H7 (cell line): ENCODE measurements around the gene NOBOX. TPM values are rescaled to one million over a fixed set of nuclear protein-coding genes. Genes with fewer than 3 reads are reported as not detected.
"Not testable (repeated sequence)": the region's sequence is repeated elsewhere in the genome, so short reads cannot be mapped to it uniquely, and the experiment has no call there.

Experiments used
- DNase-seq: peaks from one replicate; pipeline ENCODE4 v3.0.0; 2012
- H3K27me3 ChIP-seq: 2 replicates; pipeline ENCODE4 v1.6.0; 2011; ENCODE audit warnings: mild to moderate bottlenecking, low read length; ENCODE audit not compliant: control insufficient read depth, insufficient read depth
- H3K36me3 ChIP-seq: replicated peaks from 2 replicates; pipeline ENCODE4 v1.5.1; 2011; ENCODE audit warnings: low read length; ENCODE audit not compliant: control insufficient read depth, insufficient read depth
- H3K4me3 ChIP-seq: 2 replicates; pipeline ENCODE4 v1.5.1; 2011; ENCODE audit warnings: low read depth, mild to moderate bottlenecking, control low read depth, low read length, moderate library complexity; ENCODE audit not compliant: insufficient read depth
- total RNA-seq: library from RNA; depleted of rRNA; stranded (reverse); fragments of >200 nt; shearing (Covaris generic); gene quantifications from 2 replicates; pipeline ENCODE4 v1.2.3, GENCODE V29; 2014; rRNA removed

NOBOX gene
- total RNA-seq, 1 experiment from 2014 or later, result not detected

DNA sequence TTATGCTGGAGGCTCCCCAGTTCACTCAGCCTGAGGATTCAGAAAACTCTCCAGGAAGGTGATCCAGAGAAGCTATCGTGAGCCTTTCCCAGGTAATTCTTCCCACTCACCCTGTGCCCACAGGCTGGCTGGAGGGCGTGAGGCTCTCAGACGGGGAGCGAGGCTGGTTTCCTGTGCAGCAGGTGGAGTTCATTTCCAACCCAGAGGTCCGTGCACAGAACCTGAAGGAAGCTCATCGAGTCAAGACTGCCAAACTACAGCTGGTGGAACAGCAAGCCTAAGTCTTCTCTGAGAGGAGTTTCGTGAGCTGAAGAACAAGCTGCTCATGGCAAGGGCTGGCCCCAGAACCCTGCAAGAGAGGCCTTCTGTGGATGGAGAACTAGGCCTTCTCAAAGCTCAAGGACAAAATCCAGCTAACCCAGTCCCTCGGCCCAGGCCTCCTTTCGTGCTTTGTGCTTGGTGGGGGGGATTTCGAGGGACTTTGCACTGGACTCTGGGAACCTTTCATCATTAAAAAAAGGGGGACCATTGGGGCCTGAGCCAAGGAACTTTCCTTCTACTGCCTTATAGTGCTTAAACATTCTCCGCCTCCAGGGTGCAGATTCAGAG is 23.6 kb downstream of the NOBOX start:
- peaks cover 12% of the 10 kb centered on the region for H3K36me3 ChIP-seq
- H3K27me3 ChIP-seq, result no peaks in the 10 kb centered on the region
- H3K4me3 ChIP-seq, result no peak overlapping the region
- no peak for DNase-seq

DNA sequence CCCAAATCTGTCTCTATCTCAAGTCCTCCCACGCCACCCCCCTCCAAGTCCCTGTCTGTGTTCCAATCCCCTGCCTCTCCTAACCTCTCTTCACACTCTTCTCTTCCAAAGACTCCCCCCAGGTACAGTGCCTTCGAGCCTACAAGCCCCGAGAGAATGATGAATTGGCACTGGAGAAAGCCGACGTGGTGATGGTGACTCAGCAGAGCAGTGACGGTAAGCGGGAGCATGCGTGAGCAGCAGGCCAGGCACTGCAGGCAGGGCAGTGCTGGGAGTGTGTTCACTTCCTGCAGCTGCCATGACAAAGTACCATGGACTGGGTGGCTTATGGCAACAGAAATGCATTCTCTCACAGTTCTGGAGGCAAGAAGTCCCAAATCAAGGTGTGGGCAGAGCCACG is 24.8 kb downstream of the NOBOX start:
- Histone ChIP-seq H3K36me3 (peaks cover 14% of the 10 kb centered on the region), H3K4me3 (no peak overlapping the region), H3K27me3 (no peaks in the 10 kb centered on the region)
- DNase-seq, result no peak

DNA sequence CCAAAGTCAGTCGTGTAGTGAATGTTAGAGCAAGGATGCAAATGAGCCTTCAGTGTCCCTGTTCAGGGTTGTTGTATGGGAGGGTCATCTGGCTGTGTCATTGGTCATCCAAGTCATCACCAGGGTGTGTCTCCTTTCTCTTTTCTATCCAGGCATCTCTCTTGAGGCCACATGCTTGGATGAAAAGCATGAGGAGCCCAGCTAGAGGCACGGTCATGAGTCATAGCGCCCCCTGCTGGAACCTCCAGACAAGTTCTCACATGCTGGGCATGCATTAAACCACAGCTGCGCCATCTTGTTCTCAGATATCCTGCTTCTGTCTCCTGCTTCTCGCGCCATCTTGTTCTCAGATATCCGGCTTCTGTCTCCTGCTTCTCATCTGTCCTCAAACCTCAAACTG is 34.3 kb downstream of the NOBOX start:
- not testable (repeated sequence) for H3K4me3 ChIP-seq, H3K27me3 ChIP-seq, DNase-seq, H3K36me3 ChIP-seq

DNA sequence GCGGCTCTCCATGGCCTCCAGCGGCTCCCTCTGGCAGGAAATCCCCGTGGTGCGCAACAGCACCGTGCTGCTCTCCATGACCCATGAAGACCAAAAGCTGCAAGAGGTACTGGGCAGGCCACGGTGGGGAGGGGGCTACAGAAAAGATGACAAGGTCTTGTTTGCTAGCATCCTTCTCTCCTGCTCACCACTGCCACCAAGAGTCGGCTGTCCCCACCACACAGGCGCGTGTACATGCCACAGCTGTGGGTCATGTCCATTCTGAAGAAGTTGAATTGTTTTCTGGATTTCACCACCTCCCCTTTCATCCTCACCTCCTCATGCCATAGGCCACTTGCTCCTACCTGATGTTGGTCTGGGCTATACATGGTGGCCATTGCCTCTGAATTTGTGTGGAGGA is 36.2 kb downstream of the NOBOX start:
- H3K36me3 ChIP-seq, H3K27me3 ChIP-seq, DNase-seq, H3K4me3 ChIP-seq: not testable (repeated sequence)

DNA sequence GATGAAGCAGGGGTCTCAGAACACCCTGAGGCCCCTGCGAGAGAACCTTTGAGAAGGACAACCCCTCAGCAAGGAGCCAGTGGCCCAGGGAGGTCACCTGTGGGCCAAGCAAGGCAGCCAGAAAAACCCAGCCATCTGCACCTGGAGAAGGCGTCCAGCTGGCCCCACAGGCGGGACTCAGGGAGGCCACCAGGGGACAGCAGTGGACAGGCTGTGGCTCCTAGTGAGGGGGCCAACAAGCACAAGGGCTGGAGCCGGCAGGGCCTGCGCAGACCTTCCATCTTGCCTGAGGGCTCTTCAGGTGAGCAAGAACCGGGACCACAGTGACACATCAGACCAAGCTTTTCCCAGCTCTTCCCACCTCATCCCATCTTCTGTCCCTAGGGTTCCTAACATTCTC is 38.0 kb downstream of the NOBOX start:
- DNase-seq, H3K27me3 ChIP-seq, H3K4me3 ChIP-seq, H3K36me3 ChIP-seq: not testable (repeated sequence)

DNA sequence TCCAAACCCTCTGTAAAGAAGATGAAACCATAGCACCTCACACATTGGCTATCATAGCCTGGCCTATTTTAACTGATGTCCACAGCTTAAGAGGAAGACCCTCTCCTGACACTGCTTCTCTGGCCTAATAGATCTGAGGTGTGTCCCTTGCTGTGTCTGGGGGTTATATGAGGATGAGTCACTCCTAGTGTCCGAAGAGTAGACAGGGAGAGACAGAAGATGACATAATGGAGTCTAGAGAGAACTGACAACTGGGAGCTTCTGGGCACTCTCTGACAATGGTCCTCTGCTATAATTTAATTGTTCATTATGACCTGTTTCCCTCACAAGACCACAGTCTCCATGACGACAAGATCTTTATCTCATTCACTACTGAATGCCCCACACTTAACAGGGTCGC is 41.4 kb downstream of the NOBOX start:
- H3K4me3 ChIP-seq, H3K27me3 ChIP-seq, DNase-seq, H3K36me3 ChIP-seq: not testable (repeated sequence)

DNA sequence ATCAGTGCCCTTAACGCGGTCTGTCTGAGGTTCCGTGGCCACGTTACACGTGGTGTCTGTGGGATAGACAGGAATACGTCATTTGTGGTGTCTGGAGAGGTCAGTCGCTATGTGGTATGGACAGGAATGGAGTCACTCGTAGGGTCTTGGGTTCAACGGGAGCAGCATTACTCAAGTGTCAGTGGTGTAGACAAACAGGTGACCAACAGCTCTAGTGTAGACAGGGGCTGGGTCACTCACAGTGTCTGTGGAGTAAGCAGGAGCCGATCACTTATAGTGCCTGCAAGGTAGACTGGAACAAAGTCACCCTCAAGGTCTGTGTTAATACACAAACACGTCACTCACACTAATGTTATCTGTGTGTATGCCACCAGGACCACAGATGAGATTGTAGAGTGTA is 46.6 kb downstream of the NOBOX start:
- not testable (repeated sequence) for H3K36me3 ChIP-seq, H3K4me3 ChIP-seq, H3K27me3 ChIP-seq, DNase-seq

DNA sequence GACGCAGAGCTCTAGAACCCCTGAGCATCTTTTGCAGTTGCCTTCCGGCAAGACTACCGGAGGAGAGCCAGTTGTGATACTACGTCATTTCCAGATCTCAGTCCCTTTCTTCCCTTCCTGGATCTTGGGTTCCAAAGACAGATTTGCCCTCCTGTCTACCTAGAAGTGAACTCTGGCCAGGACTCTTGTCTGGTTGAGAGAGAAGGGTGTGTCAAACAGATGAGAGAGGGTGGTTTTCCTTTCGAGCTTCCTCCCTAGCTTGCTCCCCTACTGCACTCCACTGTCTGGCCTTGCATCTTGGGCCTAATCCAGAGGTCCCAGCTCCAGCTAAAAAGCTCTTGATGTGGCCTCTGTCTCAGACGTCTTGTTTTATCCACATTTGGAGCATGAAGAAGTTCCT is 47.3 kb downstream of the NOBOX start:
- not testable (repeated sequence) for H3K36me3 ChIP-seq, H3K27me3 ChIP-seq, H3K4me3 ChIP-seq, DNase-seq

DNA sequence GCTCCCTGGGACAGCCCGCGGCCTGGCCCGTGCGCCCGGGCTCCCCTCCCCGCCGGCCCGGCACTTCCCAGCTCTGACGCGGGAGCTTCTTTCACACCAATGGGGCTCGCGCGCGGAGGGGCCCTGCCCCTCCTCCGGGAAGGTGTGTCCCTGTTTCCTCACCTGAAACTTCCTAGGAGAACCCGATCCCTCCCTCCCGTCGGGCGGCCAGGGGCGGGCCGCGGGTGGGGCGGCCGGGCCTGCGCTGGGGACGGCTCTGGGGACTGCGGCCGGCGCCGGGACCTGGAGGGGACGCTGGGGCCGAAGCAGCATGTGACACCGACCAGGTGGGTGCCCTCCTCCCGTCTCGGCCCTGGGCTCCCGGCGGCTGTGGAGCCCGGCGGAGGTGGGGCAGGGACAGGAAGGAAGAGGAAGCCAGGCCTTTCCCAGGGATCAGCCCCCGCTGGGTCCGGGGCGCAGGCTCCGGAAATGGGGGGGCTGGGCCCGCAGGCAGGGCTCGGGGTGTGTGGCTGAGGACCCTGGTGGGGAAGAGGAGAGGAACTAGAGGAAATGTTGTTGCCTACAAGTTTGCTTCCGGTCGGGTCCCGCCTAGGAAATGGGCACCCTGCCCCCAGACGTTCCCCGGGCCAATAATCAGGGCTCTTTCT is 48.2 kb downstream of the NOBOX start, which contains the start of gene ARHGEF5:
Gene ARHGEF5, plus strand, starts transcription at position 227 of the 647 bp plus-strand sequence. CDS start 7,268 bp downstream, outside the sequence.
- not testable (repeated sequence) for H3K27me3 ChIP-seq, H3K36me3 ChIP-seq, DNase-seq
- H3K4me3 ChIP-seq, result peak within 1 kb of the TSS; percentile 26; the same call in 1 of the 2 replicates

DNA sequence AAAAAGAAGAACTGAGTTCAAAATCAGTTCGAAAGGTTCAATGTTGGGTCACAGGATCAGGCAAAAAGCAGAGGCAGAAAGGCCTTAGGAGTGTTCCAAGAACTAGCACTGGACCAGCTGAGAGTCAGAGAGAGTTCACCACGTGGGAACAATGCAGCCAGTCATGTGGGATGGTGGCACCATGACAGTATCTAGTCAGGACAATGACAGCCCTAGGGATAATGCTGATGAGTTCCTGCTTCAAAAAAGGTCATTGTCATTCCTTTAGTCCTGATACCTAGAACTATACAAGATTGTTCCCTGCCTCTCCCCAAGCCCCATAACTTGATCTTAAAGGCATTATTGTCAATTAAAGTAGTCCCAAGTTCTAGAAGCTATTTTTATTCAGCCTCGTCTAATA is 51.8 kb downstream of the NOBOX start:
- not testable (repeated sequence) for H3K4me3 ChIP-seq, DNase-seq, H3K36me3 ChIP-seq, H3K27me3 ChIP-seq

DNA sequence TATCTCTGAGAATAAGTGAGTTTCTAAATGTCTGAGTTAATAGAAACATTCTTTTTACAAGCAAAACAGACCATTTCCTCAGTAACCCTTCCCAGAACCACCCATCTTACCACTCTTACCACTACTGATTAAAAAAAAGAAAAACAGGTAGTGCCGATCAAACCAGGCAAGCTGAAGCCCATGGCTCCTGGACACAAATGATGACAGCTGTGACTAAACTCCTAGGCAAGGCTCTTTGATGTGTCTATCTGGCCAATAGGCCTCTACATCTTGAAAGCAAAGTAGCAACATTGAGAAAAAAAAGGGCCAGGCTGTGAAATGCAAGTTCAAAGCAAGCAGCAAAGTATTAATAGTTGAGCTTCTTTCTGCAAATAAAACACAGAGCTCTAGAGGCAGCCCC is 54.9 kb downstream of the NOBOX start:
- H3K4me3 ChIP-seq, H3K36me3 ChIP-seq: not testable (repeated sequence)

More for the DNA sequence above, 54.9 kb downstream of the NOBOX start:
- H3K27me3 ChIP-seq, DNase-seq: not testable (repeated sequence)

Other genes with a start within 250 kb of the NOBOX start
- 4.9 and 7.5 TPM in 2 replicates for gene CTAGE4, start 220.2 kb downstream of the NOBOX start, total RNA-seq
- gene ARHGEF35, start 207.9 kb downstream of the NOBOX start, total RNA-seq, result 1.4 and 1.6 TPM in 2 replicates
- not detected in 2 replicates for gene OR2A42, start 164.1 kb downstream of the NOBOX start, total RNA-seq
- gene OR2A7, start 138.9 kb downstream of the NOBOX start, total RNA-seq, result 2.0 TPM in 2 replicates
- gene CTAGE8, start 134.4 kb downstream of the NOBOX start, total RNA-seq, result not detected in 2 replicates
- 0.74 TPM in 1 of 2 replicates, not detected in the other for gene OR2A1, start 91.3 kb downstream of the NOBOX start, total RNA-seq
- 10.4 and 15.9 TPM in 2 replicates for gene ARHGEF5, start 48.3 kb downstream of the NOBOX start, total RNA-seq